Measurements from ENCODE around the gene OSBPL6.

DNA sequence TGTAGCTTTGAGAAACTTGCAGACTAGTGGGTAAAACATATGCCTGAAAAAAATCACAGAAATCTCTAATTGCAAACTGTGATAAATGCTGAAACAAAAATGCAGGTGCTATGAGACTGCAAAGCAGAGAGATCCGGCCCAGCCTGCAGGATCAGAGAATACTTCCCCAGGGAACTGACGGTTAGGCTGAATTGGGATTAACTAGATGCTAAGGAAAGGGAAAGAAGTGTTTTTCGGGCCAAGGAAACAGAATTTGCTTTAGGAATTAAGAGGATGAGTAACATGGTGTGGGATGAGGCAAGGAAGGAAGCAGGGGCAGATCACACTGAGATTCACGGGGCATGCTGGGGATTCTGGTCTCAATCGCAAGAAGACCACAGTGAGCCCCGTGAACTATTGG lies 71.5 kb downstream of the OSBPL6 start:
- TF ChIP-seq CTCF (IDR thresholded peaks at IDR 0.05; ENCODE audit: low read length), result no peak
- TF ChIP-seq EZH2phosphoT487 (IDR thresholded peaks at IDR 0.05; ENCODE audit: low read length), result no peak
- no peak for TF ChIP-seq EZH2 (optimal IDR thresholded peaks at IDR 0.05; ENCODE audit: low read depth, low read length)
